GM19372 (cell line): ENCODE results near the gene EPN1.

Source experiments
- ATAC-seq: cut with Tn5 transposase; IDR thresholded peaks from one replicate; pipeline ENCODE4 v1.9.1; 2021; ENCODE audit warnings: mild to moderate bottlenecking, low read depth, moderate library complexity; ENCODE audit not compliant: unreplicated experiment

The EPN1 gene

DNA sequence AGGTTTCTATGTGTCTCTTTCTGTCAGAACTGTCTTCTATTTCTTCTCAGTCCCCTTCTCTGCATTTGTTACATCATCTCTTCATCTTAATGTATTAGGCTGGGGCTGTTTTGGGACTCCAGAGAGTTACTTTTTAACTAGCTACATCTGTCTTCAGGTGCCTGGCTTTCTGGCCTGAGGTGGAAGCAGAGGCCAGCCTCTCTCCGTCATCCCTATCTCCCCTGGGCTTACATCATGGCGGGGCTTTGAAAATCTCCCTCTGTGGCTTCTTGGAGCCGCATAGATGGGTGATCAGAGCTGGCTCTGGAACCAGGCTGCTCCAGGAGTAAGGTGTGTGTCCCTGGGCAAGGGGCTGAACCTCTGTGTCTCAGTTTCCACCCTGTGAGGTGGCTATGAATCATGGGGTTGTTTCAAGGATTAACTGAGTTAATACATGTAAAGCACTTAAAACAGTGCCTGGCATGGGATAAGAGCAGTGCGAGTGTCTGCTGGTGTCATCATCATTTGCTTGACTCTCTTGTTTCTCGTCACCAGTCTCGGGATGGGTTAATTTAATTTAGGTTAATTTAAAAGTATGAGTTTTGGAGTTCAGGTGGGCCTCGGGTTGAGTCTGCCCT lies 2.0 kb downstream of the EPN1 start:
- ATAC-seq: no peak

DNA sequence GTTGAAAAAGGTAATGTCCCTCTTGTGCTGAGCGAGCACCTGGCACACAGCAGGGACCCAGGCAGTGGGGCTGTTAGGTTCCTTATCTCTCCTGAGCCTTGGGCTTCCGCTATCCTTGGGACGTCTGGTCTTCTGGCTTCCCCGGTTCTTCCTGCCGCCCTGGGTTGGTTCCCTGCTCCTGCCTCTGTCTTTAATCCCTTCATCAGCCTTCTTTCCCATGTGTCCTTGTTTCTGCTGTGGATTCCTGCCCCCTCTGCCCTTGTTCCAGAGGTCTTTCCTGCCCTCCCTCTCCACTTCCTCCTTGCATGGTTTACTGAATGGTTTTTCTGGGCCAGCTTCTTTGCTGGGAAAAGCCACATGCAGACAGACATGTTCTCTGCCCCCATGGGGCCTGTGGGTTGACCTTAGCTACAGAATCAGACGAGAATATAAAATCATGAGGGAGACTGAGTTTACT lies 2.6 kb downstream of the EPN1 start:
- no peak for ATAC-seq

DNA sequence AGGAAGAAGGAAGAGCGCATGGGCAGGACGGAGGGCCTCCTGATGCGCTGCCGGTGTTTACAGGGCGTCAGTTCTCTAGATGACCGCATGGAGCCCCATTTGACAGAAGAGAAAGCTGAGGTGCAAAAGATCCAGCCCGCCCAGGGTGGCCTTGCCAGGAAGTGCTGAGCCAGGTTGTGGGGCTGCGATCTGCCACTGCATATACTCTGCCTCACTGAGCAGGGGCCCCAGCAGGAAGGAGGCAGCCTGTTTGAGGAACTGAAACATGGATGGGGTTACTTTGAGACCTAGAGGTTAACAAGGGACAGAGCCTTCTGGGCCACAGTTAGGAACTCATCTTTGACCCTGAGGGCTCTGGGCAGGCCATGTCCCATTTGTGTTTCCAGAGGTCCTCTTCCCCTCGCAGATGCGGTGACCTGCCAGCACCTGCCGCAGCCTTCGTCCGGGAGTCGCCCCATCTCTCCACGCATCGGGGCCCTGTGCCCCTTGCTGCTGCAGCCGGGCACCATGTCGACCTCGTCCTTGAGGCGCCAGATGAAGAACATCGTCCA lies 3.2 kb downstream of the EPN1 start:
- ATAC-seq: peak; percentile 58

DNA sequence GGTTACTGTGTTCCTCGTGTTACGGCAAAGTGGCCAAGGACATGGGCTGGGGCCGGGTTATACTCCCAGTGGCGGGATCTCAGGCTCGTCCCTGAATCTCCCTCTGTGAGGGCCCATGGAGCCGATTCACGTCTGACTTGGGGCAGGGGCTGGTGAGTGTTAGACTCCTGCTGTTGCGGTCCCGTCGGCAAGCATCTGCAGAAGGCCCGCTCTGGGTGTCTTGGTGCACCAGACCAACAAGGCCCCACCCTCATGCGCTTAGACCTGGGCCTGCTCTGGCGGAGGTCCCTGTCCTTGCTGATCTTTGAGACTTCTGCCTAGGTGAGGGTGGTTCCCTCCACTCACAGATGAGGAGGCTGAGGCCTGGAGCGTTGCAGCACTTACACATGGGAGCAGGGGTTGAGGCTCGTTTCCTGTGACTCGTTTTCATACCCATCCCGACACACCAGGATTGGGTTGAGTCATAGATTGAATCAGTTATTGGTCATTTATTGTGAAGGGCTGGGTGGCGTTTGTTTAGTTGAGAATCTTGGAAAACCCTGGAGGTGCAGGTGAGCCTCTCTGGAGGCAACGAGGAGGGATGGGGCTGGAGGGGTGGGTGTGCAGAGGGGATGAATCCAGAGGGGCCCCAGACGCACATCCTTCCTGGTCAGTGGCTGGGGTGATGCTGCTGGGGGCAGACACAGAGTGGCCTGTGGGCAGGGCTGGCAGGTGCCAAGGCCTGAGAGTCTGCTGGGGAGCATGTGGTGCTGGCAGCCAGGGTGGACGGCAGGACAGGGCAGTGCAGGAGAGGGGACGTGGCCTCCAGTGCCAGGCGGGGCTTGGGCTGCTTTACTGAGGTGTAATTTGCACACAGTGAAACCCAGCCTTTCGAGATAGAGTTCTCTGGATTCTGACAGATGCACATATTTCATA lies 4.6 kb downstream of the EPN1 start:
- ATAC-seq: no peak

DNA sequence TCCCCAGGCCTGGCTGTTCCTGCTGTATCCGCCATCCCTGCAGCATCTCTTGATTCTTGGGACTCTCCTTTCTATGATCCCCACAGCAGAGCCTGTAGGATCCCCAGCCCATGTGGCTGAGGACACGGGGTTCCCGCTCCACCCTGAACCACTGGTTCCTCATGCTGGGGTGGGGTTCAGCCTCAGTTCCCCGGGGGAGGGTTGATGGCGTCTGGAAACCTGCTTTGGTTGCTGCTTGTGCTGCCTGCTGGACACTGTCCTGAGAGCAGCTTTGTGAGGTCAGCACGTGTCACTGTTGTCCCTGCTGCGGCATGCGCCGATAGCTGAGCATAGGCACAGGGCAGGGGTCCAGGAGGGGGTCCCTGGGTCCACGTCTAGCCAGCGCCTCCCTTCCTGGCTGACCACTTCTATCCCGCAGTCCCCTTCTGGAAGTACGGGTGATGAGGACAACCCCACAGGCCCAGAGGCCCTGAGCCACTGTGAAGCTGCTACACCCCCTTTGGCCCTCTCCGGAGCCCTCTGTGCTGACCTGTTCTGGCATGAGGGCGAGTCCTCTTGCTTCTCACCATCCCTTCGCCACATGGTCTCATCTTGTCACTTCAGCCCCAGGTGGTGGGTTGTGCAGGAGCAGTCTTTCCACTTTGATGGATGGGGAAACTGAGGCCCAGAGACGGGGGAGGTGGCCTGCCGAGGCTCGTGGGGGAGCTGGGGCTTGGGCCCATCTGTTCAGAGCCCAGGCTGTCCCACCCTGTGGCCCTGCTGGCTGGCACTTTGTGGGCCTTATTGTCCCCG lies 5.5 kb downstream of the EPN1 start:
- ATAC-seq: no peak

DNA sequence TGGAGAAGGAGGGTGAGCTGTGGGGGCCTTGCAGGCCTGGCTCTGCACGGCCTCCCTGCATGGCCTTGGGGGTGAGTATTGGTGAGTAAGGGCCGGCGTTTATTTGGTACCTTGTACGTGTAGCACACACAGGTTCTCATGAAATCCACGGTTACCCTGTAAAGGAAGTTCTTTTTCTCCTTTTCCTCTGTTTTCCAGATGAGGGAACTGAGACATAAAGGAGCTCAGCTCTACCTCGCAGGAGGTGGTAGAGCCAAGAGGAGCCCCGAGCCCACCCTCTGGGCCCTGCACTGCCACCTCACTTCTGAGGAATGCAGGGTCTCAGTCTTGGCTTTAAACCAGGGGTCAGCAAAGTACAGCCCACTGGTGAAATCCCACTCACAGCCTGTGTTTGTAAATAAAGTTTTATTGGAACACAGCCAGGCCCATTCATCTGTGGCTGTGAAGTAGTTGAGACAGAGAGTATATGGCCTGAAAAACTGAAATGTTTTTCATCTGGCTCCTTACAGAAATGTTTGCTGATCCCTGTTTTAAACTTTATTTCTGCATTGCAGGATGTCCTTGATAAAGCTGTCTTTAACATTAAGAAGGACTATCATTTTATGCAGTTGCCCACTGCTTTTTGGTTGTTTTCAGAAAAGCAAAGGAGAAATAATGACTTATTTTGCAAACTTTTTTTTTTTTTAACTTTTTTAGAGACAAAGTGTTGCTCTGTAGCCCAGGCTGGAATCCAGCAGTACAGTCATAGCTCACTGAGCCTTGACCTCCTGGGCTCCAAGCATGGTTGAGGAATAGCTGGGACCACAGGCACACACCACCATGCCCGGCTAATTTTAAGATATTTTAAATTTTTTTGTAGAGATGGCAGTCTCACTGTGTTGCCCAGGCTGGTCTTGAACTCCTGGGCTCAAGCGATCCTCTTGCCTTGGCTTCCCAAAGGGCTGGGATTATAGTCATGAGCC lies 6.4 kb downstream of the EPN1 start:
- ATAC-seq: no peak

DNA sequence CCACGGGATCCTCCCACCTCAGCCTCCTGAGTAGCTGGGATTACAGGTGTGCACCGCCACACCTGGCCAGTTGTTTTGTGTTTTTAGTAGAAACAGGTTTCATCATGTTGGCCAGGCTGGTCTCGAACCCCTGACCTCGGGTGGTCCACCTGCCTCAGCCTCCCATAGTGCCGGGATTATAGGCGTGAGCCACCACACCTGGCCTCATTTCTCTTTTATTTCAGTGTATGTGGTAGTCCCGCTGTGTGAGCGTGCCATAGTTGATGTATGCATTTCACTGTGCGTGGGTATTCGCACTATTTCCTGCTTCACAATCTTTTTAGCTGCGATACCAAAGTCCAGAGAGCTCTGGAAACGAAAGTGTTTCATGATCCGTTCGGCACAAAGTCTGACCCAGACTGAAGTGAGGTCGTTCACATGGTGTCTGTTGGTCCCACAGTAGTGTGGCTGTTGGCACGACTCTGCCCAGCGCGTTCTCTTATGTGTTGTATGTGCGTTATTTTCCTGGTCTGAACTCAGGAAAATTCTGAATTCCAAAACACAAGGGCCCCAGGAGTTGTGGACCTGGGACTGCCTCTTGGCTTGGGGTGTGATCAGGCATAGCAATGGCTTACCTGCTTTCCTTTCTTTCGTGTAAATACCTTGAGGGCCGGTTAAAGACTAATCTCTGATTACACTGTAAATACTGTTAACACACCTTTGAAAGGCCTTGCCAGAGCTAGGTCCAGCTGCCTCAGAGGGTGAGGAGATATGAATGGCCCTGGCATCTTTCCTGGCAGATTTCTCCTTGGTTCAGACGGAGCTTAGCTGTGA lies 8.6 kb downstream of the EPN1 start:
- no peak for ATAC-seq

DNA sequence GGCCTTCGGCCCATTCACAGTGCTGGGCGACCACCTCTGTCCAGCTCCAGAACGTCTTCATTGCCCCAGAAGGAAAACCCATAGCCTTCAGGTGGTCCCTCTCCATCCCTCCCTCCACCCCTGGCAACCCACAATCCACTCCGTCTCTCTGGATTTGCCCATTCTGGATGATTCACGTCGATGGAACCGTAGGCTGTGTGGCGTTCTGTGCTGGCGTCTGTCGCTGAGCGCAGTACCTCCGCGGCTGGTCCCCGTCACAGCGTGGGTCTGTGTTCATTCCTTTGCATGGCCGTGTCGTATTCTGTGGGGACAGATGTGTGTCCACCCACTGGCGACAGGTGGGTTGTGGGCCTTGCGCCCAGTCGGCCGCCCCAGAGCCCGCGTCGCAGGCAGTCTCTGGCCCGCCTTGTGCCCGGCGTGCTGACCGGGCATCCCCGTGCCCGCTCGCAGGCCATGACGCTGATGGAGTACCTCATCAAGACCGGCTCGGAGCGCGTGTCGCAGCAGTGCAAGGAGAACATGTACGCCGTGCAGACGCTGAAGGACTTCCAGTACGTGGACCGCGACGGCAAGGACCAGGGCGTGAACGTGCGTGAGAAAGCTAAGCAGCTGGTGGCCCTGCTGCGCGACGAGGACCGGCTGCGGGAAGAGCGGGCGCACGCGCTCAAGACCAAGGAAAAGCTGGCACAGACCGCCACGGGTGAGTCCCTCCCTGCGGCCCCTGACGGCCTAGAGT lies 10.1 kb downstream of the EPN1 start:
- no peak for ATAC-seq

DNA sequence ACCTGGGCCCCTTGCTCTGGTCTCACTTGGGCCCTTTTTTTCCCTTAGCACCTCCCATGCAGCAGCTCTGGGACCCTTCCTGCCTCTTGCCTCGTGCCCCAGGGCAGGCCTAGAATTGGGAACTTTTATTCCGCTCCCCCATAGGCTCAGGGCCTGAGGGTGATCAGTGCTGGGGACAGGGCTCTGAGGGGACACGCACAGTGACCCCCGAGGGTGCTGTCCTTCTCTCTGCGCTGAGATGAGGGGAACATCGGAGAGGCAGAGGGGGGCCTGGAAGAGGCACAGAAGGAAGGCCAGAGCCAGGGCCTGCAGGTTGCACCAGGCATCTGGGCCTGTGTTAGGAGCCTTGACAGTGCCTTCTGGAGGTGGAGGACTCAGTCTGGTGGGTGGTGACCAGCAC lies 10.8 kb downstream of the EPN1 start:
- no peak for ATAC-seq

DNA sequence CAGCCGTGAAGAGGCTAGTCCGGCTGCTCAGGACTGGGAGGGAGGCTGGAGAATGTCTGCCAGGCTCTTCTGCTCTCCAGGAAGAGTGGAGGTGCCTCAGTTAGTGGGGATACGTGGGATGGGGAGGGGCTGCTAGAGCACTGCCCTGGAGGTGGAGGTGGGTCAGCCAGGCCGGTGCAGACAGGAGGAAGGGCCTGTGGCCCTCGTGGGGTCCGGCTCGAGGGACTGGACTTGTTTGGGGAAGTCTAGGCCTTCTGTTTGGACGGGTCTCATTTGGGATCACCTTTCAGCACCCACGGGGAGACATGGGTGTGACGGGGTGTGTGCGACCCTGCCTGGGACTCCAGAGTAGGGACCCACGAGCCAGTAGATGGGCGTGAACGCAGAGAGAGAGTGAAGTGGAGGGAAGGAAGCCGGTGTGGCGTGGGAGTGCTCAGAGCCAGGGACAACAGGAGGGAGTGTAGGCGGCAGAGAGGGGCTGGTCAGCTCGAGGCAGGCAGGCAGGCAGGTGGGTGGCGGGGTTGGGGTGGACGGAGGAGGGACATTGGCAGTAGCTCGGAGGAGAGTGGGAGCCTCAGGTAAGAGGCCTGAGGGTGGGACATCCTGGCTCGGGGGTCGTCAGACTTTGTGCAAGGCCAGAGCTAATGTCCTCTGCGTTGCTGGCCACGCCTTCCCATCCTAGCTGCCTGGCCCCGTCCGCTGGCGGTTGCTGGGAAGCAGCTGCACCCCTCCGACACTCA lies 11.5 kb downstream of the EPN1 start:
- no peak for ATAC-seq

DNA sequence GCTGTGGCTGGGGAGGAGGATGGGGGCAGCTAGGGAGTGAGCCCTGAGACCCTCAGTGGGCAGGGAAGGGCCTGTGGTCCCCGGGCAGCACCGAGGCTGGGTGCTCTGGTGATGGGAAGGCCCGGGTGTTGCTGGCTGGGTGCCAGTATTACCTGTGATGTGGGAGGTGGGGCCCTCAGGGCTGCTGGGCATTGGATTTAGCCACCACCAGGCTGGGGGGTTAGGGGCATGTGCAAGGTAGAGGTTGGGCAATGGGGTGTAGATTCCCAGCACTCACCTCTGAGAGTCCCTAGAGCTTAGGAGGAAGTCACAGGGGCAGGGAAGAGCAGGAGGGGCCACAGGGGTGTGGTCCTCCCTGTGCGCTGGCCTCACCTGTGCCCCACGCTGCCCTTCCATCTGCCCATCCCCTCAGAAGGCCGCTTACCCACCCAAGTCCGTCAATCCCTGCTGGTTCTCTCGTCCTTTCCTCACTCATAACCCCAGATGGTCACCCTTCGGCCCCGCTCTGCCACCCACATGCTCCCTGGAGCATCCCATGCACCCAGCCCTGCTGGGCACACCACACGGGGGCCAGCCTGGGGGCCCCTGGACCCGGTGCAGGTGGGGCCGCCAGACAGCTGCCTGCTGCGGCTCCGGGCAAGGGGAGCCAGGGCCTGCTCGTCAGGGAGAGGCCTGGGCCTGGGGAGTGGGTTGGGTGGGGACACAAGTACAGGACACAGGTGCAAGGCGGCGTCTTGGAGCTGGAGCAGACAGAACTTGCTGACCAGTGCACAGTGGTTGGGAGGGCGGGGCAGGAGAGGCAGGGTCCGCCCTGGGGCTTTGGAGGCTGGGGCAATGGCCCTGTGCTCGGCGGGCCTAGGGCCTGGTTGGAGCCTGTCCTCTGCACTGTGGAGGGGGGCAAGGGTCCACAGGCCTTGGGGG lies 12.5 kb downstream of the EPN1 start:
- ATAC-seq: no peak

DNA sequence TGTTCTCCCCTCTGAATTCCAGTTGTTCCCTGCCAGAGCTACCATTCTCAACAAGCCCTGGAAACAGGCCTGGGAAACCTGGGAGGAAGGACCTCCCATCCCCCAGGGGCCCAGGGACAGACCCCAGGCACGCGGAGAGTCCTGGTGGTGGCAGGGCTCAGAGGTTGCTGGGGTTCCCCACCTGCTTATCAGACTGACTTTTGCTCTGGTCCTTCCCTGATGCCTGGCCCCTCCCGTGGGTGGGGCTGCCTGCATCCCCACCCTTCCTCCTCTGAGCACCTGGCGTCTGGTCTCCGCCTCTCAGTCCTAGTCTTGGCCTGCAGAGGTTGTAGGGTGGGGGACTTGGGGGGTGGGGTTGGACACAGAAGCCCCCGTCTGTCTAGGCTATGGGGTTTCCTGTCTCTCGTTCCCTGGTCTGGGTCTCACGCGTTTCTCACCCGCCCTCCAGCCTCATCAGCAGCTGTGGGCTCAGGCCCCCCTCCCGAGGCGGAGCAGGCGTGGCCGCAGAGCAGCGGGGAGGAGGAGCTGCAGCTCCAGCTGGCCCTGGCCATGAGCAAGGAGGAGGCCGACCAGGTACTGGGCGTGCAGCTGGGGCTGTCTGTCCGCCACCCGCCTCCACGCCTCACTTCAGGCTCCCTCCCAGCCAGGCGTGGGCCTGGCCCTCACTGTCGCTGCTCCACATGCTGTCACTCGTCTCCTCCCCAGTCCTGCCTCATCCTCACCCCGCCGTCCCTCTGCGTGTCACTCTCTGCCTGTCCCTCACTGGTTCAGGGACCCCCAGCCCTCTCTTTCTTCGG lies 13.6 kb downstream of the EPN1 start:
- no peak for ATAC-seq

DNA sequence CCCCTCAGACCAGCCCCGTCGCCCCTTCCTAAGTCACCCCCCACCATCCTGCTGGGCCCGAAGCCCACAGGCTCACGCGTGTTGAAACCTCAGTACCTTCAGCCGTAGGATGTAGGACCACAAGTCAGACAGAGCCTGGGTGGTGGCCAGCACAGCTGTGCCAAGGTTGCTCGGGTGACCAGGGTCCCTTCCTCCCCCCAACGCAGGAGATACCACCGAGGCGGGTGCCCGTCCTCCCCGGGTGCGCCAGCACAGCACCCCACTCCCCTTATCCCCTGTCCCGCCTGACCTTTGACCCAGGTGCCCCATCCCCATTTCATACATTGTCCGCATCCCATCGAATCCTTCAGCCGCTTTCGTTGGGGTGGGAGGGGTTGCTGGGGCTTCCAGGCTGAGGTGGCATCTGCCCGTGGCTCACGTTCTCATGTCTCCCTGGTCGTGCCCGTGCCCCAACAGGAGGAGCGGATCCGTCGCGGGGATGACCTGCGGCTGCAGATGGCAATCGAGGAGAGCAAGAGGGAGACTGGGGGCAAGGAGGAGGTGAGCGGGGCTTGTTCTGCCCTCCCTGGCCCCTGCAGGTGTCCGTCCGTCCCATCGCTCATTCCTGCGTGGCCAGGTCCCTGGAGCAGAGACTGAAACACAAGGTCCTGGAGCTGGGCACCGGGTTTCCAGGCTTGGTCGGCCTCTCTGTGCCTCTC lies 14.5 kb downstream of the EPN1 start:
- ATAC-seq: no peak

DNA sequence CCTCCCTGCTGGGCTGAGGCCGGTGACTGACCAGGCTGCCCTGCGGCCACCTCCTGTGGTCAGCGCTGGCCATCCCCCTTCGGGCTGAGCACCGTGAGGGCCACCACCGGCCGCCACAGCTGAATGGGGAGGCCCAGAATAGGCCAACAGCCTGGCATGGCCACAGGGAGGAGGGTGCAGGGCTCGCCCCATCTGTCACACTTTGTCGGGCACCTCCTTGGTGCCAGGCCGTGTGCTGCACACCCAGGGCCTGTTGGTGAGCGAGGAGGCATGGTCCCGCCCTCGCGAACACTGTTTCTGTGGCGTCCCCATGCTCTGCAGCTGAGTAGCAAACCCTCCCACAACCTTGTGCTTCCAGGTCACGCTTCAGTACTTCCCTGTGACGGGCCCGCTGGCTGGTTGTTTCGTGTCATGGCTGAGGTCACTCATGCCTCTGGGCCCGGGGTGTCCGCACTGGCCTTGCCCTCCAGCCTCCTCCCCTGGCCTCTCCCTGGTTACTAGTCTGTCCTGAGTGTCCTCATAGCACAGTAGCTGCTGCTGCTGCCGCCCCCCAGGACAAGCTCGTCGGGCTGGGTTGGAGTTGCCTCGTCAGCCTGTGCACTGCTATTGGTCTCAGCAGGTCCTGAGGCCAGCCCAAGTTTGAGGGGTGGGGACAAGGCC lies 15.2 kb downstream of the EPN1 start:
- ATAC-seq: no peak
